HFF-Myc (cell line): ENCODE data around the gene C6orf89.

ENCODE experiments used
- DNase-seq: peaks from one replicate; pipeline ENCODE4 v3.0.0-alpha.2; 2011; ENCODE audit warnings: low read depth; ENCODE audit errors: extremely low read depth
- H3K4me3 ChIP-seq: replicated peaks from 2 replicates; pipeline ENCODE4 v1.5.1; 2011; ENCODE audit warnings: low read depth, mild to moderate bottlenecking, control low read depth, low read length
- CTCF ChIP-seq: IDR thresholded peaks from 2 replicates; pipeline ENCODE4 v1.5.1; 2012; ENCODE audit warnings: mild to moderate bottlenecking, low read depth, low read length, control low read depth; ENCODE audit errors: missing control alignments

Gene C6orf89

GRCh38 chr6:36904114-36904513 lies 18.4 kb downstream of the C6orf89 start:
- no peak for DNase-seq
- TF ChIP-seq CTCF, result no peak
- H3K4me3 ChIP-seq, result no peak overlapping the region

GRCh38 chr6:36904851-36905393 lies 19.2 kb downstream of the C6orf89 start:
- no peak for DNase-seq
- no peak overlapping the region for H3K4me3 ChIP-seq
- no peak for TF ChIP-seq CTCF

GRCh38 chr6:36906539-36907325 lies 21.0 kb downstream of the C6orf89 start:
- no peak for TF ChIP-seq CTCF
- no peak for DNase-seq

GRCh38 chr6:36907781-36908180 lies 22.0 kb downstream of the C6orf89 start:
- DNase-seq, result no peak
- no peak overlapping the region for H3K4me3 ChIP-seq
- TF ChIP-seq CTCF, result no peak

More at GRCh38 chr6:36906539-36907325, 21.0 kb downstream of the C6orf89 start:
- no peak overlapping the region for H3K4me3 ChIP-seq

GRCh38 chr6:36908747-36909146 lies 23.0 kb downstream of the C6orf89 start:
- no peak overlapping the region for H3K4me3 ChIP-seq
- no peak for DNase-seq
- no peak for TF ChIP-seq CTCF

- no peak for TF ChIP-seq CTCF
- no peak for DNase-seq
- no peak overlapping the region for H3K4me3 ChIP-seq
Observed at GRCh38 chr6:36912030-36912454, 26.3 kb downstream of the C6orf89 start.
